Uterus (tissue), 4 donors: ENCODE data around the gene TUFT1. TPM values are rescaled to one million over a fixed set of nuclear protein-coding genes. Genes with fewer than 3 reads are reported as not detected.
"Not testable (repeated sequence)": the region's sequence is repeated elsewhere in the genome, so short reads cannot be mapped to it uniquely, and the experiment has no call there.

Source experiments
- DNase-seq, 2 donors: peaks; one replicate each; pipeline ENCODE4 v3.0.0-alpha.2; 2019 to 2020
- H3K27ac ChIP-seq, 2 donors: fragments of 200-600 bp; sonication (generic); 1 replicate in 1 of 2; 2 replicates in 1 of 2; pipeline ENCODE4 v1.5.1; 2016 to 2018
- H3K27me3 ChIP-seq, 2 donors: fragments of 200-600 bp; sonication (generic); one replicate each; pipeline ENCODE4 v1.5.1; 2018 to 2019; ENCODE audit warnings: control low read depth in 1 of 2
- H3K36me3 ChIP-seq, 2 donors: fragments of 200-600 bp; sonication (generic); one replicate each; pipeline ENCODE4 v1.5.1; 2019; ENCODE audit warnings: control low read depth in 1 of 2
- H3K4me1 ChIP-seq, 2 donors: fragments of 200-600 bp; sonication (generic); one replicate each; pipeline ENCODE4 v1.5.1; 2018 to 2019; ENCODE audit warnings: control low read depth in 1 of 2
- H3K4me3 ChIP-seq, 2 donors: fragments of 200-600 bp; sonication (generic); 1 replicate in 1 of 2; 2 replicates in 1 of 2; pipeline ENCODE4 v1.5.1; 2018 to 2019; ENCODE audit warnings: mild to moderate bottlenecking in 1 of 2
- H3K9me3 ChIP-seq, 2 donors: fragments of 200-600 bp; sonication (generic); one replicate each; pipeline ENCODE4 v1.5.1; 2019; ENCODE audit warnings: control low read depth in 1 of 2
- POLR2A ChIP-seq, 2 donors: fragments of 450-650 bp; IDR thresholded peaks; one replicate each; pipeline ENCODE4 v1.6.1; 2016; ENCODE audit warnings: antibody characterized with exemption in 2 of 2, mild to moderate bottlenecking in 1 of 2, moderate library complexity in 1 of 2
- intact Hi-C: fragments of 100-400 bp; cut with DNase I; formaldehyde crosslinking; loops from one replicate; pipeline ENCODE4 v1.15.1; 2023; ENCODE audit warnings: low total_unique reads
- total RNA-seq, 4 donors: library from RNA; depleted of rRNA in 3 of 4; stranded (reverse); fragments of >200 nt in 3 of 4; gene quantifications; one replicate each; pipeline versions ENCODE4 v1.1.0 to v1.2.4, GENCODE V29; 2014 to 2023
- TF ChIP-seq, protein P1 (sequence below), 4 experiments: fragments of 200-600 bp in 2 of 4; fragments of 450-650 bp in 2 of 4; sonication (generic) in 2 of 4; IDR thresholded peaks; one replicate each; pipeline ENCODE4 v1.5.1; 2016 to 2019; ENCODE audit warnings: antibody characterized with exemption in 4 of 4, mild to moderate bottlenecking in 2 of 4, moderate library complexity in 1 of 4
- donor health status: DM: yes; HTN: yes; CAD: no.

TUFT1 gene
- total RNA-seq, 4 donors from 2014 or later: 0.29 to 7.3 (median 5.0) TPM

DNA sequence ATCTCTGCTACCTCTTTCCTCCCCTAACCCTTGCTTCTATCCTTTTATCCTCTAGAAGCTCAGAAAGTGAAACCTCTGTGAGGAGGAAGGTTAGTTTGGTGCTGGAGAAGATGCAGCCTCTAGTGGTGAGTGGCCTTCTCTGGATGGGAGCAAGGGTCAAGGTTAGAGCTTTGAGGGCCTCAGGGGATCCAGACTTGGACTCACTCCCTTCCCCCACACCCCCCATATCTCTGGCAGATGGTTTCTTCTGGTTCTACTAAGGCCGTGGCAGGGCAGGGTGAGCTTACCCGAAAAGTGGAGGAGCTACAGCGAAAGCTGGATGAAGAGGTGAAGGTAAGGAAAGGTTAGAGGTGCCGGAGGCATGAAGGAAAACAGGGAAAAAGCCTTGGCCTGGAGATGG is 19.8 kb upstream of the TUFT1 start:
- H3K4me1 ChIP-seq: no peaks in the 10 kb centered on the region
- H3K36me3 ChIP-seq: no peaks in the 10 kb centered on the region
- H3K27ac ChIP-seq: no peak overlapping the region
- no peaks in the 10 kb centered on the region for H3K27me3 ChIP-seq
- no peaks in the 10 kb centered on the region for H3K9me3 ChIP-seq
- TF ChIP-seq, protein P1, sequence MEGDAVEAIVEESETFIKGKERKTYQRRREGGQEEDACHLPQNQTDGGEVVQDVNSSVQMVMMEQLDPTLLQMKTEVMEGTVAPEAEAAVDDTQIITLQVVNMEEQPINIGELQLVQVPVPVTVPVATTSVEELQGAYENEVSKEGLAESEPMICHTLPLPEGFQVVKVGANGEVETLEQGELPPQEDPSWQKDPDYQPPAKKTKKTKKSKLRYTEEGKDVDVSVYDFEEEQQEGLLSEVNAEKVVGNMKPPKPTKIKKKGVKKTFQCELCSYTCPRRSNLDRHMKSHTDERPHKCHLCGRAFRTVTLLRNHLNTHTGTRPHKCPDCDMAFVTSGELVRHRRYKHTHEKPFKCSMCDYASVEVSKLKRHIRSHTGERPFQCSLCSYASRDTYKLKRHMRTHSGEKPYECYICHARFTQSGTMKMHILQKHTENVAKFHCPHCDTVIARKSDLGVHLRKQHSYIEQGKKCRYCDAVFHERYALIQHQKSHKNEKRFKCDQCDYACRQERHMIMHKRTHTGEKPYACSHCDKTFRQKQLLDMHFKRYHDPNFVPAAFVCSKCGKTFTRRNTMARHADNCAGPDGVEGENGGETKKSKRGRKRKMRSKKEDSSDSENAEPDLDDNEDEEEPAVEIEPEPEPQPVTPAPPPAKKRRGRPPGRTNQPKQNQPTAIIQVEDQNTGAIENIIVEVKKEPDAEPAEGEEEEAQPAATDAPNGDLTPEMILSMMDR (IDR thresholded peaks at IDR 0.05): no peak
- TF ChIP-seq POLR2A (IDR thresholded peaks at IDR 0.05): no peak
- intact Hi-C loops: no loop called here
- no peak for DNase-seq
- no peak overlapping the region for H3K4me3 ChIP-seq

DNA sequence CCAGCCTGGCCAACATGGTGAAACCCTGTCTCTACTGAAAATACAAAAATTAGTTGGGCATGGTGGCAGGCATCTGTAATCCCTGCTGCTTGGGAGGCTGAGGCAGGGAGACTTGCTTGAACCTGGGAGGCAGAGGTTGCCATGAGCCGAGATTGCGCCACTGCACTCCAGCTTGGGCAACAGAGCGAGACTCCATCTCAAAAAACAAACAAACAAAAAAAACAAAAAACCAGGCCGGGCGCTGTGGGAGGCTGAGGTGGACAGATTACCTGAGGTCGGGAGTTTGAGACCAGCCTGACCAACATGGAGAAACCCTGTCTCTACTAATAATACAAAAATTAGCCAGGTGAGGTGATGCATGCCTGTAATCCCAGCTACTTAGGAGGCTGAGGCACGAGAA is 17.7 kb upstream of the TUFT1 start:
- H3K27ac ChIP-seq, DNase-seq, H3K9me3 ChIP-seq, intact Hi-C loops, H3K4me3 ChIP-seq, H3K4me1 ChIP-seq, H3K27me3 ChIP-seq, H3K36me3 ChIP-seq: not testable (repeated sequence)

DNA sequence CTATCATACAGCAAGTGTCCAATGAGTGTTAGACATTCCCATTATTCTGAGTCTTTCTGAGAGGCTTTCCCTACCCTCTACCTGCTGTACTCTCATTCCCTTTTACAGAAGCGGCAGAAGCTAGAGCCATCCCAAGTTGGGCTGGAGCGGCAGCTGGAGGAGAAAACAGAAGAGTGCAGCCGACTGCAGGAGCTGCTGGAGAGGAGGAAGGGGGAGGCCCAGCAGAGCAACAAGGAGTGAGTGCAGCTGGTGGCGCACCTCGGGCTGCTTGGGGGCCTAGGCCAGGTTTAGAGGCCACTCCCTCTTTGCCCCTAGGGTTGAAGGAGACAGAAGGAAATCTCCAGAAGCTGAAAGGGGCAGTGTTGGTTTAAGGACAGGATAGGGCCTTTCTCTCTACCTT is 16.8 kb upstream of the TUFT1 start:
- Histone ChIP-seq H3K27ac (no peak overlapping the region), H3K9me3 (no peaks in the 10 kb centered on the region), H3K4me1 (no peaks in the 10 kb centered on the region), H3K4me3 (no peak overlapping the region), H3K36me3 (no peaks in the 10 kb centered on the region), H3K27me3 (no peaks in the 10 kb centered on the region)
- intact Hi-C loops: no loop called here
- TF ChIP-seq POLR2A (IDR thresholded peaks at IDR 0.05): no peak
- TF ChIP-seq, protein P1 (IDR thresholded peaks at IDR 0.05): no peak
- DNase-seq: no peak

DNA sequence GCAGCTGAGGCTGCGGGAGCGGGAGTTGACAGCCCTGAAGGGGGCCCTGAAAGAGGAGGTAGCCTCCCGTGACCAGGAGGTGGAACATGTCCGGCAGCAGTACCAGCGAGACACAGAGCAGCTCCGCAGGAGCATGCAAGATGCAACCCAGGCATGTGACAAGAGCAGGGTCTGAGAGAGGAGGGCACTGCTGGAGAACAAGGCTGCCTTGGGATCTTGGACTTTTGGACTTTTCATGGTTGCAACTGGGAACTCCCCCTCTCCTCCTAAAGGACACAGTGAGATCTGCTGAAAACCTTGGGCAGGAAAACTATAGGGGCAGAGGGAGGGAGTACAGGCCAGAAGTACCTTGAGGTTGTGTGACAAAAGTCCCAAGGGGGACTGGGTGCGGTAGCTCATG is 15.4 kb upstream of the TUFT1 start:
- intact Hi-C loops: no loop called here
- no peaks in the 10 kb centered on the region for H3K27me3 ChIP-seq
- no peak for DNase-seq
- no peaks in the 10 kb centered on the region for H3K9me3 ChIP-seq
- TF ChIP-seq, protein P1 (IDR thresholded peaks at IDR 0.05): no peak
- no peak for TF ChIP-seq POLR2A (IDR thresholded peaks at IDR 0.05)
- H3K4me1 ChIP-seq: no peaks in the 10 kb centered on the region
- no peak overlapping the region for H3K4me3 ChIP-seq
- no peaks in the 10 kb centered on the region for H3K36me3 ChIP-seq
- no peak overlapping the region for H3K27ac ChIP-seq

DNA sequence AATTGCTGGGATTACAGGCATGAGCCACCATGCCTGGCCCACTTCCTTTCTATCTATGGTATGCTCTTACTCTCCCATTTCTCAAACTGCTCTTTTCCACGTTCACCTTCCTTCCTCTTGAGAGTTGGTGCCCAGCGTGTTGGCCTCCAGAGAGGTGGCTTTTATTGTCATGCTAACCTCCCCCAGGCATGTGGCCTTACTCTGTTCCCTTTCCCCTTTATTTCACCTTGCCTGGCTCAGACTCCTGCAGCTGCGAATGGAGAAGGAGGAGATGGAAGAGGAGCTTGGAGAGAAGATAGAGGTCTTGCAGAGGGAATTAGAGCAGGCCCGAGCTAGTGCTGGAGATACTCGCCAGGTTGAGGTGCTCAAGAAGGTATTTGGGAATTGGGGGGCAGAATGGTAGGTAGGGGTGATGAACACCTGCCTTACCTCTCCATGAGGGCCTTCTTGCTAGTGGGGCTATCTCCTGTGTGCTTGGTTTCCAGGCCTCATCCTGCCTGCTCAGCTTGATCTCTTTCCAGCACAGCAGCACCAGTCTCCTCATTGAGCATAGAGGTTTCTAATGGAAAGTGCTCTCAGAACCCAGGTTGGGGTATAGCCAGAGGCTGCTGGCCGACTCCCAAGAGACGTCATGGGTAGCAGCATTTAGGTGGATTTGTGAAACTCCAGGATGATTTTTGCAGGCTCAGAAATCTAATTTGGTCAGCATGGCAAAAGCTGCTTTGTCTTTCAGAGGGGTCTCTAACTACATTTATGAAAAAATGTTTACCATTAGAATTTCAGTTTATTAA is 13.2 kb upstream of the TUFT1 start:
- Histone ChIP-seq H3K4me1 (no peaks in the 10 kb centered on the region), H3K36me3 (no peaks in the 10 kb centered on the region), H3K9me3 (no peaks in the 10 kb centered on the region), H3K4me3 (no peak overlapping the region), H3K27ac (no peak overlapping the region), H3K27me3 (no peaks in the 10 kb centered on the region)
- no peak for TF ChIP-seq POLR2A (IDR thresholded peaks at IDR 0.05)
- TF ChIP-seq, protein P1 (IDR thresholded peaks at IDR 0.05): no peak
- intact Hi-C loops: no loop called here
- no peak for DNase-seq
